Duodenal mucosa (tissue), 2 donors: ENCODE data around the gene VCL.
"Not testable (repeated sequence)": the region's sequence is repeated elsewhere in the genome, so short reads cannot be mapped to it uniquely, and the experiment has no call there.

Experiments used
- H3K27ac ChIP-seq: one replicate; pipeline ENCODE4 v1.7.0; 2013; ENCODE audit warnings: low read depth, low read length
- H3K27me3 ChIP-seq, 2 donors: one replicate each; pipeline ENCODE4 v1.7.0; 2013; ENCODE audit warnings: low read length in 2 of 2, control low read depth in 1 of 2; ENCODE audit not compliant: insufficient read depth in 2 of 2, control insufficient read depth in 1 of 2
- H3K36me3 ChIP-seq, 2 donors: one replicate each; pipeline ENCODE4 v1.7.0; 2013; ENCODE audit warnings: low read length in 2 of 2, control low read depth in 1 of 2; ENCODE audit not compliant: insufficient read depth in 2 of 2, control insufficient read depth in 1 of 2
- H3K4me1 ChIP-seq, 2 donors: one replicate each; pipeline ENCODE4 v1.7.0; 2013; ENCODE audit warnings: low read length in 2 of 2, control low read depth in 1 of 2; ENCODE audit not compliant: insufficient read depth in 2 of 2, control insufficient read depth in 1 of 2
- H3K4me3 ChIP-seq, 2 donors: one replicate each; pipeline ENCODE4 v1.7.0; 2013; ENCODE audit warnings: low read length in 2 of 2, low read depth in 1 of 2
- H3K9ac ChIP-seq, 2 donors: one replicate each; pipeline ENCODE4 v1.7.0; 2013; ENCODE audit warnings: low read length in 2 of 2, low read depth in 1 of 2
- H3K9me3 ChIP-seq, 2 donors: one replicate each; pipeline ENCODE4 v1.7.0; 2013; ENCODE audit warnings: low read length in 2 of 2, control low read depth in 1 of 2; ENCODE audit not compliant: control insufficient read depth in 1 of 2

VCL gene

GRCh38 chr10:73963533-73963932 is 34.4 kb upstream of the VCL start:
- not testable (repeated sequence) for H3K9ac ChIP-seq, H3K4me3 ChIP-seq, H3K27me3 ChIP-seq, H3K36me3 ChIP-seq, H3K27ac ChIP-seq, H3K9me3 ChIP-seq
- H3K4me1 ChIP-seq: peaks cover 8 to 21% of the 10 kb centered on the region in 2 donors

- no peak overlapping the region for H3K9ac ChIP-seq
Observed at GRCh38 chr10:73964743-73965142, 33.2 kb upstream of the VCL start.

DNA sequence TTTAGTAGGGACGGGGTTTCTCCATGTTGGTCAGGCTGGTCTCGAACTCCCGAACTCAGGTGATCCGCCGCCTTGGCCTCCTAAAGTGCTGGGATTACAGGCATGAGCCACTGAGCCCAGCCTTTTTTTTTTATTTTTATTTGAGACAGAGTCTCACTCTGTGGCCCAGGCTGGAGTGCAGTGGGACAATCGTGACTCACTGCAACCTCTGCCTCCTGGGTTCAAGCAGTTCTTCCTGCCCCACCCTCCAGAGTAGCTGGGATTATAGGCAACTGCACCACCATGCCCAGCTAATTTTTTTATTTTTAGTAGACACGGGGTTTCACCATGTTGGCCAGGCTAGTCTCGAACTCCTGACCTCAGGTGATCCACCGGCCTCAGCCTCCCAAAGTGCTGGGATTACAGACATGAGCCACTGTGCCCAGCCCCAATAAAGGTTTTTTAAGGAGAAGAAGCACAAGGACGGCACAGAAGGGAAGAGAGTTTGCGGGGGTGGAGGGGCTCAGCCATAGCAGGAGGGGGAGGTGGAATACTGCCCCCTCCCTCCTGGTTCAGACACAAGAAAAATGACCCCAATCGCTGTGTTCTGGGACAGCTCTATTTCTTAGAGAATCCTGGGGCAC is 32.5 kb upstream of the VCL start:
- H3K36me3 ChIP-seq, H3K9me3 ChIP-seq, H3K27me3 ChIP-seq: not testable (repeated sequence)
- Histone ChIP-seq H3K9ac (peak overlapping the region; percentile 45 to 64), H3K27ac (peak overlapping the region; percentile 76), H3K4me1 (peaks cover 10 to 12% of the 10 kb centered on the region in 2 donors), H3K4me3 (peak overlapping the region; percentile 47 to 50)

More at GRCh38 chr10:73964743-73965142, 33.2 kb upstream of the VCL start:
- Histone ChIP-seq H3K27me3 (no peaks in the 10 kb centered on the region), H3K27ac (no peak overlapping the region), H3K9me3 (no peaks in the 10 kb centered on the region), H3K36me3 (no peaks in the 10 kb centered on the region), H3K4me1 (peaks cover 10 to 13% of the 10 kb centered on the region in 2 donors), H3K4me3 (no peak overlapping the region)

DNA sequence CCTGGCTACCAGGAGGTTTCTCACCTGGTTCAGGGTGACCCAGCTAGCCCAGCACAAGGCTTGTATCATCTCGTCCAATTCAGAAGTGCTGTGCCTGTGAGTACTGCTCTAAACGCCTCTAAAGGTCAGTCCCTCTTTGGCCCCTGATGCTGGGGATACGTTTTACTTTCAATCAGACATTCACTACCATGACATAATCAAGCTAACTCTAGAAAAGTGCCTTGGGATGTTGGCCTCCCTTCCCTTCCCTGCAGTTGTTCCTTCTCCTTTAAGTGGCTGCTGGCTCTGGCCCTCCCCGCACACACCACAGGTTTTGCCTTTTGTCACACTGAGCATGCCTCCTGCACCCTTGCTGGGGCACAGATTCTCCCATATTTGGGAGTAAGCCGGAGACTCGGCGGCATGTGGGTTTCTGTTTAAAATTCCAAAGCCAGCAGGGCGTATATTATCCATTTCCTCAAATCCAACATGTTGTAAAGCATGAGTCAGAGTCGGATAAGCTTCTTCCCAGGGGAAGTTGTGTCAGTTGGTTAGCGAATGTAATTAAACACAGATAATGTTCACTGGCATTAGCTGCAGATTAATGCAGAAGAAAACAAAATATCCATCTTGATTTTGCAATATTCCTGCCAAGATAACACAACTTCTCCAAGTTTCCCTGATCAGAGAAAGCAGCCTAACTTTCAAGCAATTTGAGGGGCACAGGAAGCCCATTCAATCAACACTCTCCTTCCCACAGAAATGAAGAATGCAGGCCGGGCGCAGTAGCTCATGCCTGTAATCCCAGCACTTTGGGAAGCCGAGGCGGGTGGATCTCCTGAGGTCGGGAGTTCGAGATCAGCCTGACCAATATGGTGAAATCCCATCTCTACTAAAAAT is 31.8 kb upstream of the VCL start:
- Histone ChIP-seq H3K9ac (peak overlapping the region; percentile 45 to 64), H3K27ac (peak overlapping the region; percentile 76)

DNA sequence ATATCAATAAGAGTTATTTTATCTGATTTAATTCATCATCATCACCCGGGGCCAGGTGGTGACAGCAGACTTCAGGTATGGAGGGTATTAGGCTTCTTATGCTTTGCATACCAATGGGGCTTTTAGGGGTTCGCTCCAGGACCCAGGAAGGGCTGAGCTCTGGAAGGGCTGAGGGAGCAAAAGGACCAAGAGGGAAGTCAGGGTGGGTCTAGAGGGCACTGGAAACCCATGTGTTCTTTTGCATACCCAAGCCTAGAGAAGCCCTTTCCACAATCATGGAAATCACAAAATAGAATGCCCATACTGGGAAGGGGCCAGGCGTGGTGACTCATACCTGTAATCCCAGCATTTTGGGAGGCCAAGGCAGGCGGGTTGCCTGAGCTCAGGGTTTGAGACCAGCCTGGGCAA is 30.9 kb upstream of the VCL start:
- Histone ChIP-seq H3K9ac (no peak overlapping the region), H3K4me1 (peaks cover 10 to 16% of the 10 kb centered on the region in 2 donors), H3K36me3 (no peaks in the 10 kb centered on the region)

More for the DNA sequence above, 31.8 kb upstream of the VCL start:
- H3K27me3 ChIP-seq: no peaks in the 10 kb centered on the region
- no peaks in the 10 kb centered on the region for H3K9me3 ChIP-seq
- H3K4me1 ChIP-seq: peaks cover 10 to 12% of the 10 kb centered on the region in 2 donors
- peak overlapping the region; percentile 47 to 50 for H3K4me3 ChIP-seq
- H3K36me3 ChIP-seq: no peaks in the 10 kb centered on the region

GRCh38 chr10:73967544-73967943 is 30.4 kb upstream of the VCL start:
- no peak overlapping the region for H3K27ac ChIP-seq
- H3K9me3 ChIP-seq: no peaks in the 10 kb centered on the region
- H3K27me3 ChIP-seq: no peaks in the 10 kb centered on the region
- no peak overlapping the region for H3K9ac ChIP-seq
- no peak overlapping the region for H3K4me3 ChIP-seq
- peaks cover 10 to 16% of the 10 kb centered on the region in 2 donors for H3K4me1 ChIP-seq
- H3K36me3 ChIP-seq: no peaks in the 10 kb centered on the region

More for the DNA sequence above, 30.9 kb upstream of the VCL start:
- H3K27me3 ChIP-seq: no peaks in the 10 kb centered on the region
- H3K27ac ChIP-seq: peak overlapping the region; percentile 55
- H3K4me3 ChIP-seq: no peak overlapping the region
- H3K9me3 ChIP-seq: no peaks in the 10 kb centered on the region

GRCh38 chr10:73968098-73968521 is 29.8 kb upstream of the VCL start:
- no peaks in the 10 kb centered on the region for H3K9me3 ChIP-seq
- no peak overlapping the region for H3K27ac ChIP-seq
- peaks cover 10 to 16% of the 10 kb centered on the region in 2 donors for H3K4me1 ChIP-seq
- H3K27me3 ChIP-seq: no peaks in the 10 kb centered on the region
- H3K9ac ChIP-seq: no peak overlapping the region
- H3K4me3 ChIP-seq: no peak overlapping the region
- H3K36me3 ChIP-seq: no peaks in the 10 kb centered on the region

- no peaks in the 10 kb centered on the region for H3K27me3 ChIP-seq
- H3K4me3 ChIP-seq: no peak overlapping the region
- H3K4me1 ChIP-seq: peaks cover 10 to 16% of the 10 kb centered on the region in 2 donors
- H3K9ac ChIP-seq: no peak overlapping the region
- no peak overlapping the region for H3K27ac ChIP-seq
- no peaks in the 10 kb centered on the region for H3K36me3 ChIP-seq
- no peaks in the 10 kb centered on the region for H3K9me3 ChIP-seq
Observed at GRCh38 chr10:73969224-73969841, 28.6 kb upstream of the VCL start.

GRCh38 chr10:73970845-73971244 is 27.1 kb upstream of the VCL start:
- H3K9me3 ChIP-seq: no peaks in the 10 kb centered on the region
- H3K9ac ChIP-seq: no peak overlapping the region
- H3K27ac ChIP-seq: no peak overlapping the region
- H3K4me3 ChIP-seq: no peak overlapping the region
- H3K4me1 ChIP-seq: peaks cover 5 to 12% of the 10 kb centered on the region in 2 donors
- H3K27me3 ChIP-seq: no peaks in the 10 kb centered on the region
- no peaks in the 10 kb centered on the region for H3K36me3 ChIP-seq
